SK-N-SH (cell line): ENCODE results near the gene MDM4. TPM values are rescaled to one million over a fixed set of nuclear protein-coding genes. Genes with fewer than 3 reads are reported as not detected.

Experiments
- CTCF ChIA-PET: fragments of 300-600, 350-600 bp; formaldehyde crosslinking; extraction: SDS; loops from one replicate; lab custom pipeline; 2021; lab: Yijun Ruan, JAX
- POLR2A ChIA-PET: fragments of 350-600 bp; sonication (Branson Sonifier 250); formaldehyde crosslinking; extraction: SDS; loops from one replicate; lab custom pipeline; 2020; ENCODE audit warnings: antibody characterized with exemption, inconsistent platforms; lab: Yijun Ruan, JAX
- DNase-seq: peaks from one replicate; pipeline ENCODE4 v3.0.0; 2012
- H2AFZ ChIP-seq: fragments of 200-600 bp; sonication (generic); 2 replicates; pipeline ENCODE4 v1.8.1; 2016; ENCODE audit warnings: antibody characterized with exemption, mild to moderate bottlenecking, low read depth
- H3F3A ChIP-seq: fragments of 200-600 bp; sonication (generic); replicated peaks from 2 replicates; pipeline ENCODE3; 2016; ENCODE audit warnings: antibody characterized with exemption, mild to moderate bottlenecking; ENCODE audit not compliant: insufficient read depth
- H3K27ac ChIP-seq, 2 experiments: fragments of 200-500 bp in 1 of 2; fragments of 200-600 bp in 1 of 2; sonication (Bioruptor generic) in 1 of 2; sonication (generic), shearing (Covaris generic) in 1 of 2; 2 replicates each; pipeline versions ENCODE4 v1.5.1 to v1.6.1; 2014 to 2016; ENCODE audit warnings: low read depth in 2 of 2, inconsistent platforms in 1 of 2, low read length in 1 of 2, mild to moderate bottlenecking in 1 of 2, mixed read lengths in 1 of 2
- H3K27me3 ChIP-seq: fragments of 200-600 bp; sonication (generic), shearing (Covaris generic); 2 replicates; pipeline ENCODE4 v1.6.1; 2016; ENCODE audit warnings: mixed run types; ENCODE audit not compliant: insufficient read depth
- H3K36me3 ChIP-seq, 2 experiments: fragments of 200-500 bp in 1 of 2; fragments of 200-600 bp in 1 of 2; sonication (Bioruptor generic) in 1 of 2; sonication (generic) in 1 of 2; replicated peaks in 1 of 2; 2 replicates each; pipeline versions ENCODE3 to v1.5.1; 2014 to 2016; ENCODE audit warnings: low read length in 1 of 2, mild to moderate bottlenecking in 1 of 2; ENCODE audit not compliant: insufficient read depth in 2 of 2, control insufficient read depth in 1 of 2
- H3K4me1 ChIP-seq, 2 experiments: fragments of 200-500 bp in 1 of 2; fragments of 200-600 bp in 1 of 2; sonication (Bioruptor generic) in 1 of 2; sonication (generic), shearing (Covaris generic) in 1 of 2; 2 replicates each; pipeline versions ENCODE4 v1.5.1 to v1.6.1; 2014 to 2016; ENCODE audit warnings: low read depth in 1 of 2, low read length in 1 of 2, mixed run types in 1 of 2; ENCODE audit not compliant: insufficient read depth in 2 of 2, control insufficient read depth in 1 of 2
- H3K4me2 ChIP-seq: fragments of 200-600 bp; sonication (generic), shearing (Covaris generic); 2 replicates; pipeline ENCODE4 v1.6.1; 2017; ENCODE audit warnings: mixed run types
- H3K4me3 ChIP-seq, 2 experiments: fragments of 200-500 bp in 1 of 2; fragments of 200-600 bp in 1 of 2; sonication (Bioruptor generic) in 1 of 2; sonication (generic), shearing (Covaris generic) in 1 of 2; 2 replicates each; pipeline versions ENCODE4 v1.5.1 to v1.8.1; 2014 to 2016; ENCODE audit warnings: low read depth in 2 of 2, inconsistent platforms in 1 of 2, low read length in 1 of 2, mild to moderate bottlenecking in 1 of 2, mixed read lengths in 1 of 2, moderate library complexity in 1 of 2
- H3K79me2 ChIP-seq: fragments of 200-600 bp; sonication (generic); 2 replicates; pipeline ENCODE4 v1.8.1; 2017; ENCODE audit warnings: mild to moderate bottlenecking; ENCODE audit not compliant: insufficient read depth
- H3K9ac ChIP-seq: fragments of 200-600 bp; sonication (generic); 2 replicates; pipeline ENCODE4 v1.6.1; 2017; ENCODE audit warnings: mixed run types
- H3K9me2 ChIP-seq: fragments of 200-600 bp; sonication (generic); 2 replicates; pipeline ENCODE4 v1.6.1; 2017; ENCODE audit warnings: mixed run types
- H3K9me3 ChIP-seq: fragments of 200-600 bp; sonication (generic); 2 replicates; pipeline ENCODE4 v1.6.1; 2017; ENCODE audit warnings: mixed run types, mild to moderate bottlenecking, moderate library complexity
- H4K20me1 ChIP-seq: fragments of 200-600 bp; sonication (generic); 2 replicates; pipeline ENCODE4 v1.6.1; 2017; ENCODE audit warnings: mild to moderate bottlenecking, mixed run types; ENCODE audit not compliant: insufficient read depth
- IRF3 ChIP-seq: fragments of 150-350 bp; IDR thresholded peaks from 2 replicates; pipeline ENCODE4 v1.6.1; 2016; ENCODE audit warnings: mild to moderate bottlenecking, low read depth, low read length
- JUND ChIP-seq: IDR thresholded peaks from 2 replicates; pipeline ENCODE4 v1.4.0; 2012
- MEF2A ChIP-seq: IDR thresholded peaks from 2 replicates; pipeline ENCODE4 v1.4.0; 2012; ENCODE audit warnings: low read depth, borderline replicate concordance
- NRF1 ChIP-seq: IDR thresholded peaks from 2 replicates; pipeline ENCODE4 v1.6.1; 2012; ENCODE audit warnings: low read depth, mild to moderate bottlenecking, low read length
- PBX3 ChIP-seq: IDR thresholded peaks from 2 replicates; pipeline ENCODE4; 2012
- REST ChIP-seq: IDR thresholded peaks from 2 replicates; pipeline ENCODE4 v1.6.1; 2012; ENCODE audit warnings: mild to moderate bottlenecking, low read depth, low read length, moderate library complexity
- RFX5 ChIP-seq: IDR thresholded peaks from 2 replicates; pipeline ENCODE4 v1.6.1; 2012; ENCODE audit warnings: mild to moderate bottlenecking, improper control_type of control experiment, low read length
- RXRA ChIP-seq: IDR thresholded peaks from 2 replicates; pipeline ENCODE4 v1.4.0; 2012; ENCODE audit warnings: low read depth, mild to moderate bottlenecking, borderline replicate concordance
- SIN3A ChIP-seq: IDR thresholded peaks from 2 replicates; pipeline ENCODE4 v1.6.1; 2012; ENCODE audit warnings: low read depth, mild to moderate bottlenecking, low read length, moderate library complexity, borderline replicate concordance
- USF1 ChIP-seq: IDR thresholded peaks from 2 replicates; pipeline ENCODE4 v1.4.0; 2012; ENCODE audit warnings: low read depth, borderline replicate concordance
- ZBTB33 ChIP-seq: IDR thresholded peaks from 2 replicates; pipeline ENCODE4 v1.4.0; 2012; ENCODE audit warnings: low read depth, borderline replicate concordance
- WGBS: methylation state at CpG from one replicate; pipeline ENCODE4 v1.1.6; 2017; ENCODE audit warnings: low lambda C conversion rate; 5-methylcytosine and 5-hydroxymethylcytosine counted together
- polyA plus RNA-seq, 3 experiments: library from polyadenylated mRNA; depleted of rRNA; stranded (reverse); fragments of >200 nt; gene quantifications; 2 replicates each; pipeline ENCODE4 v1.2.3, GENCODE V29; 2012

Gene MDM4
- polyA plus RNA-seq, 1 of the 3 experiments (the other 2 are of a cell fraction), result 6.2 TPM

GRCh38 chr1:204468206-204468605 is 48.0 kb upstream of the MDM4 start:
- Histone ChIP-seq H3K36me3 (peaks cover 0 to 2% of the 10 kb centered on the region in 2 experiments), H4K20me1 (no peaks in the 10 kb centered on the region), H3K4me3 (no peak overlapping the region), H3K9me2 (no peaks in the 10 kb centered on the region), H3K4me1 (peaks cover 0 to 12% of the 10 kb centered on the region in 2 experiments; a peak in 2 of 4 replicates), H3K27me3 (no peaks in the 10 kb centered on the region), H3F3A (no peaks in the 10 kb centered on the region), H3K9ac (no peak overlapping the region), H3K27ac (no peak overlapping the region), H3K4me2 (no peak overlapping the region), H3K9me3 (no peaks in the 10 kb centered on the region), H2AFZ (no peak overlapping the region), H3K79me2 (no peaks in the 10 kb centered on the region)
- TF ChIP-seq MEF2A, result no peak
- ChIA-PET CTCF (interaction anchor here (1.9 kb wide), 1 partner anchor 37 kb away, joined by 8 read pairs; no protein-coding TSS in a partner anchor), POLR2A (no interaction called here)
- no peak for DNase-seq
- 95% methylated on average over 10 of the region's 10 CpGs for WGBS

- Histone ChIP-seq H3K4me1 (peaks cover 0 to 12% of the 10 kb centered on the region in 2 experiments; a peak in 2 of 4 replicates), H2AFZ (no peak overlapping the region), H3K9me3 (no peaks in the 10 kb centered on the region), H3K4me3 (no peak overlapping the region), H3K36me3 (peaks cover 0 to 2% of the 10 kb centered on the region in 2 experiments), H3K9ac (no peak overlapping the region), H3K27ac (no peak overlapping the region), H3F3A (no peaks in the 10 kb centered on the region), H3K27me3 (no peaks in the 10 kb centered on the region), H3K4me2 (no peak overlapping the region), H3K9me2 (no peaks in the 10 kb centered on the region), H4K20me1 (no peaks in the 10 kb centered on the region)
- no peak for DNase-seq
- ChIA-PET POLR2A (no interaction called here), CTCF (interaction anchor here (0.8 to 1.8 kb wide), 3 partner anchors 22 to 37 kb away, joined by 4 to 10 read pairs (median 5); no protein-coding TSS in a partner anchor)
- 88% methylated on average over 11 of the region's 18 CpGs for WGBS
- no peak for TF ChIP-seq NRF1
- no peak for TF ChIP-seq IRF3
- TF ChIP-seq RFX5, result no peak
- TF ChIP-seq, all 33 proteins: peak for 0
- no peaks in the 10 kb centered on the region for H3K79me2 ChIP-seq
These were observed 47.4 kb upstream of the MDM4 start for GRCh38 chr1:204468766-204469302.

GRCh38 chr1:204469304-204469703 is 46.9 kb upstream of the MDM4 start:
- Histone ChIP-seq H3K4me3 (no peak overlapping the region), H3K9me2 (no peaks in the 10 kb centered on the region), H3F3A (no peaks in the 10 kb centered on the region), H4K20me1 (no peaks in the 10 kb centered on the region), H3K9ac (no peak overlapping the region), H2AFZ (no peak overlapping the region), H3K27ac (no peak overlapping the region), H3K27me3 (no peaks in the 10 kb centered on the region), H3K4me1 (peaks cover 2 to 10% of the 10 kb centered on the region in 2 experiments; a peak in 2 of 4 replicates), H3K79me2 (no peaks in the 10 kb centered on the region), H3K9me3 (no peaks in the 10 kb centered on the region), H3K4me2 (no peak overlapping the region), H3K36me3 (peaks cover 0 to 1% of the 10 kb centered on the region in 2 experiments)
- 94% methylated on average over 10 of the region's 10 CpGs for WGBS
- DNase-seq, result no peak
- ChIA-PET CTCF (interaction anchor here (0.8 to 1.8 kb wide), 4 partner anchors 23 to 37 kb away, joined by 3 to 10 read pairs (median 4); no protein-coding TSS in a partner anchor), POLR2A (no interaction called here)
- TF ChIP-seq RXRA (no peak), SIN3A (no peak), RFX5 (no peak), USF1 (no peak), ZBTB33 (no peak), PBX3 (no peak), JUND (no peak), REST (no peak)
